ENCODE measurements around the gene GOLGA6A.

- TF ChIP-seq CTCF (IDR thresholded peaks at IDR 0.05) (peak in 2 of 3 experiments; percentile 59 to 82), POLR2A (IDR thresholded peaks at IDR 0.05) (no peak)
Observed at GRCh38 chr15:74053941-74054529, 28.3 kb downstream of the GOLGA6A start.

Data from testis (tissue), 2 donors.